AG10803 (cell line): ENCODE results near the gene SLC35F3.
A peak's percentile ranks its signal among the peaks of the same experiment; 100 is the strongest.

Source experiments
- DNase-seq: peaks from one replicate; pipeline ENCODE4 v3.0.0; 2010; ENCODE audit warnings: low read depth
- H3K4me3 ChIP-seq: 2 replicates; pipeline ENCODE4 v1.5.1; 2011; ENCODE audit warnings: mild to moderate bottlenecking, low read length, control low read depth
- CTCF ChIP-seq: conservative IDR thresholded peaks from 2 replicates; pipeline ENCODE4 v1.5.1; 2011; ENCODE audit warnings: mild to moderate bottlenecking, low read length, control low read depth, inconsistent platforms

SLC35F3 gene

GRCh38 chr1:234047123-234047522 lies 142.6 kb downstream of the SLC35F3 start:
- no peak for TF ChIP-seq CTCF
- no peak for DNase-seq
- H3K4me3 ChIP-seq = no peak overlapping the region

- no peak for DNase-seq
- no peak overlapping the region for H3K4me3 ChIP-seq
- TF ChIP-seq CTCF = no peak
Observed at GRCh38 chr1:234062166-234062565, 157.7 kb downstream of the SLC35F3 start.

- peak; percentile 55 for DNase-seq
- TF ChIP-seq CTCF = peak; percentile 80
Observed at GRCh38 chr1:234065794-234066447, 161.4 kb downstream of the SLC35F3 start.

GRCh38 chr1:234067581-234068337 lies 163.3 kb downstream of the SLC35F3 start:
- no peak for DNase-seq
- TF ChIP-seq CTCF = no peak
- H3K4me3 ChIP-seq = no peak overlapping the region

More at GRCh38 chr1:234065794-234066447, 161.4 kb downstream of the SLC35F3 start:
- no peak overlapping the region for H3K4me3 ChIP-seq

GRCh38 chr1:234069760-234070159 lies 165.3 kb downstream of the SLC35F3 start:
- H3K4me3 ChIP-seq = no peak overlapping the region
- no peak for DNase-seq
- TF ChIP-seq CTCF = no peak

GRCh38 chr1:234072793-234073192 lies 168.3 kb downstream of the SLC35F3 start:
- DNase-seq = no peak
- H3K4me3 ChIP-seq = no peak overlapping the region
- TF ChIP-seq CTCF = no peak

GRCh38 chr1:234078143-234078542 lies 173.7 kb downstream of the SLC35F3 start:
- H3K4me3 ChIP-seq = no peak overlapping the region
- no peak for TF ChIP-seq CTCF
- no peak for DNase-seq
